SIG-M5 treated with dmso at 0.1 percent for 504 hours (cell line): ENCODE measurements around the gene NSG1.
"Not testable (repeated sequence)": the region's sequence is repeated elsewhere in the genome, so short reads cannot be mapped to it uniquely, and the experiment has no call there.

Experiments
- DNase-seq: peaks from one replicate; lab custom pipeline; 2025; ENCODE audit not compliant: unreplicated experiment; lab: John Stamatoyannopoulos, UW

NSG1 gene, protein sequence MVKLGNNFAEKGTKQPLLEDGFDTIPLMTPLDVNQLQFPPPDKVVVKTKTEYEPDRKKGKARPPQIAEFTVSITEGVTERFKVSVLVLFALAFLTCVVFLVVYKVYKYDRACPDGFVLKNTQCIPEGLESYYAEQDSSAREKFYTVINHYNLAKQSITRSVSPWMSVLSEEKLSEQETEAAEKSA

DNA sequence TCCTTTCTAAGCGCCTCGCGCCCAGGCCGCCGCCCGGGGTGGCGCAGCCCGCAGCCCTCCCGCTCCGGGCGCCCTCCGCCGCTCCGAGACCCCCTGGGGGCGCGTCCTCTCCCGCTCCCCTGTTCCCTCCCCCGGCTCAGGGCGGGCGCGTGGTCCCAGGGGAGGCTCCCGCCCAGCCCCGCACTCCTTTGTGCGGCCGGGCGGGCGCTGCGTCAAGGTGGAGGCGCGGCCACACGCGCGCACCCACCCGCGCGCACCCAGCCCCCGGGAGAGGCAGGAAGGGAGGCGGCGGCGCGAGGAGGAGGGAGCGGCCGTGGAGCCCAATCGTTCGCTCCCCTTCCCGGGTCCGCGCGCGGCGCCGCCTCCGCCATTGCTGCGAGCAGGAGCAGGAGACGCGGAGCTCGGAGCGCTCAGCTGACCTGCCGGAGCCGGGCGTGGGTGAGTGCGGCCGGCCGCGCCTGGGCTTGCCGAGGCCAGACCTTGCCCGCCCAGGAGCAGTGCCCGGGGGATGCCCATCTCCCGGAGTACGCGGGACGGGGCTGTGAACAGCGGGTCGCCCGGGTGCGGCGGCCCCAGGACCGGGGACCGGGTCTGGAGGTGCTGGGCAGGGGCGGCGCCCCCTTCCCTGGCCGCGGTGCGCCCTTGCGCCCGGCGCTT is at the start of gene NSG1:
Gene NSG1, plus strand, starts transcription at position 367 of the 657 bp plus-strand sequence. CDS start 528 bp downstream, outside the sequence.
- no peak for DNase-seq

DNA sequence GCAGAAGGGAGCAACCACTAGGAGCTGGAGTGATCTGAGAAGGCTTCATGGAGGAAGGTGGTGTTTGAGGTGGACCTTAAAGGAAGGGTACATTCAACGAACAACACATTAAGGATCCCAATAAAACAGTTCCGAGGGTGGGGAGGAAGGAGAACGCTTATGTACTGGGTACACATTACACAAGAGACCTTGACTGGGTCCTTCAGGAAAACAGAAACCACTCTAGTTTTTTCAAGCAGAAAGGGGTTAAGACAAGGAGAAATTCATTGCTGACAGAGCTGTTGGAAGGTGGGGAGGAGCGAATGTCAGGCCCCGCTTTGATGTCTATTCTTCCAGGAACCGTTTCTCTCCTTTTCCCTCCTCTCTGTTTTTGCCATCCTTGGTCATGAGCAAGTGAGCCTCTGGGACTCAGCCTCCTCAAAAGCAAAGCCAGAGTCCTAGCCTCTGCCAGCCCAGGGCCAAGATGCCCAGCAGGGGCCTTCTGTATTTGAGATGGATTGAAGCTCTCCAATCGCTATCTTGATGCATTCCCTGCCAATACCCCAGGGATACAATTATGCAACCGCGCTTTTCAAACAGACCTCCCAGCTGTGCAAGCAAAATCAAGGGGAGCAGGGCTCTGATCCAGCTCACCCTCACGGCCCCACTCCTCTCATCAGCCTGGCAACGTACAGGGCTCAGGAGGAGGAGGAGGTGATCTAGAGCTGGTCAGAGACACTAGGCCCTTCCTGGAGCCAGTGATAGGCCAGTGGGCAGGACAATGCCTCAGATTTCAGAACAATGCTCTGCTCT is 48.5 kb upstream of the NSG1 start:
- DNase-seq, result no peak

DNA sequence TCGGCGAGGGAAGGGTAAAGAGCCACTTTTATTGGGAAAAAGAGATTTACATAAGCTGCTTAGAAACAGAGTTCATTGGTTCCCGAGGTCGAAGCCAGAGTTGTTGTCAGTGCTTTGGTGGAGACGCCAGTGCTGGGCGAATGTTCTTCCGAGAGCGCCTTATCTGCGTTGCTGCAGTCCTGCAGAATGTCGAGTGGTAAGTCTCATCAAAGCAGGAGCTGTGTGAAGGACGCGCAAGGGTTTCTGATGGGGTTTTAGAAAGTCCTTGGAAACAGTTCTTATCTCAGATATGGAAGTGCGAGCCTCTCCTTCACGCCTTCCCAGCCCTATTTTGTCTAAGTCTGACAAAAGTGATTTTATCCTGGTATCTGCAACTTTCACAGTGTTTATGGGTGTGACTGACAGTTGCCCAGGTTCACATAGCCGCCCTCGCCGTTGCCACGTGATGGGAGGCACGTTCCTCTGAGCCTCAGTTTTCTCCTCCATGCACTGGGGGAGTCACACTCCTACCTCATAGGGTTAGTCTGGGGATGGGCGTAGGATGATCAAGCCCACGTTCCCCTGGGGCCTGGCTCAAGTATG is 47.3 kb upstream of the NSG1 start:
- no peak for DNase-seq

DNA sequence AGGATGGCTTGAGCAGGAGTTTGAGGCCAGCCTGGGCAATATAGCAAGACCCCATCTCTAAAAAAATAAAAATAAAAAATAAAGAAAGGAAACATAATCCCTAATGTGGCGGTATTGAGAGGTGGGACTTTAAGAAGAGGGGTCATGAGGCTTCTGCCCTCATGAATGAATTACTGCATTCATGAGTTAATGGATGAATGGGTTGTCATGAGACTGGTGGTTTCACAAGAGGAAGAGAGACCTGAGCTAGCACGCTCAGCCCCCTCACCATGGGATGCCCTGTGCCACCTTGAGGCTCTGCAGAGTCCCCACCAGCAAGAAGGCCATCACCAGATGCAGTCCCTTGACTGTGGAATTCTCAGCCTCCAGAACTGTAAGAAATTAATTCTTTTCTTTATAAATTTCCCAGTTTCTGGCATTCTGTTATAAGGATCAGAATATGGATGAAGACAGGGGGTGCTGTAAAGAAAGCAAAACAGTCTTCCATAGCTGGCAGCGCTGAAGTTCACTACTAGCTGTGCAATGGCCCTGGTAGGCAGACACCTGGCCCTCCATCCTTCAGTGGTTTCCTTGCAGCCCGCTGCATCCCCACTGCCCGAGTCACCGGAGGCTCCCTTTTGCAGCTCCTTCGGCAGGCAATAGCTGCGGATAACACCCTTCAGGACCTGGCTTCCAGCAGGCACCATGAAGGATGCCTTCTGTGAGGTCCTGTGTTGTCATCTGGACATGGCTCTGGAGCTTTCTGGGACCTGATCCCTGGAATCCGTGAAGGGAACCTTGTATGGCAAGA is 44.8 kb upstream of the NSG1 start:
- DNase-seq, result no peak

DNA sequence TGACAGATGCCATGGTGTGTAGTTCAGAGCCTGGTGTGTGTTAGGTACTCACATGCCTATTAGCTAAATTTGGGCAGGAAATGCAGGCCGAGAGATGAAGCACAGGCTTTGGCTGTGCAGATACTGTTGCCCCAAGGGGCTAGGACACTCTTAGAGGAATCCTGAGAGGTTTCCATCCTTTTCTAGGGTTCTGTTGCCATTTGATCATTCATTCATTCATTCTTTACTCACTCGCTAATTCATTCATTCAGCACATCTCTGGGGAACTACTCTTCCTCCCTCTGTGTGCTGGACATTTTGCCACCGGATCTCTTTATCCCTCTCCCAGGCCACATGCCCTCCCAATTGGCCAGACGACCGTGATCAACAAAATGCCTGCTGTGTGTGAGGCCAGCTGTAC is 43.9 kb upstream of the NSG1 start:
- DNase-seq, result no peak

DNA sequence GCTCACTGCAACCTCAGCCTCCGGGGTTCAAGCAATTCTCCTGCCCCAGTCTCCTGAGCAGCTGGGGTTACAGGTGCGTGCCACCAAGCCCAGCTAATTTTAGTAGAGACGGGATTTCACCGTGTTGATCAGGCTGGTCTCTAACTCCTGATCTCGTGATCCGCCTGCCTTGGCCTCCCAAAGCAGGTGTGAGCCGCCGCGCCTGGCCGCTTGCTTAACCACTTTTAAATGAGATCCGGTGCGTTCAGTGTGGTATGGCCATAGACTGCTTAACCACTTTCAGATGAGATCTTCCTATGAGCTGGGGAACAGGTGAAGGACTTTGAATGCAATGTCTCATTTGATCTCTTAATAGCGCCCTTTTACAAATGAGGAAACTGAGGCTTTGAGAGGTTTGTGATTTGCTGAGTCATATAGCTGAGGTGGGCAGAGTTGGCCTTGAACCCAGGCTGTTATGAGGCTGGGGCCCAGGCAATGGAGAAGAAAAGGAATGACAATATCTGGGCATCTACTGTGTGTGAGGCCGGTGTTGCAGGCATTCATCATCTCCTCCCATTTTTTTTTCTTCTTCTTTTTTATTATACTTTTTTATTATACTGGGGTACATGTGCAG is 41.9 kb upstream of the NSG1 start:
- no peak for DNase-seq

DNA sequence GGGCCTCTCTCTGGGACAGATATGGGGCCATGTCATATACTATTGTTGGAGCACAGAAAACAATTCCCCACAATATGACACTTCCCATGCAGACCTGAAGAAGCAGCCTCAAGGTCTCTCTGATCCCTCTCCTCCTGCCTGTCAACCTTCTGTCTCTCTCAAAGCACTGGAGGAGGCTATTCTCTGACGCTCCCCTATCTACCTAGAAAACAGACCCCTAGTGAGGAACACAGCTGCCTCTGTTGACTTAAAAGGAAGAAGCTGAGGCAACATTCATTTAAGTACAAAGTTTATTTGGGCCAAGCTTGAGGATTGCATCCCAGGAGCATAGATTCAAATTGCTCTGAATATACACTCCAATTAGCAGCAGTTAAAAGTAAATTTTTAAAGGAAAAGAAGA is 39.3 kb upstream of the NSG1 start:
- DNase-seq, result no peak

DNA sequence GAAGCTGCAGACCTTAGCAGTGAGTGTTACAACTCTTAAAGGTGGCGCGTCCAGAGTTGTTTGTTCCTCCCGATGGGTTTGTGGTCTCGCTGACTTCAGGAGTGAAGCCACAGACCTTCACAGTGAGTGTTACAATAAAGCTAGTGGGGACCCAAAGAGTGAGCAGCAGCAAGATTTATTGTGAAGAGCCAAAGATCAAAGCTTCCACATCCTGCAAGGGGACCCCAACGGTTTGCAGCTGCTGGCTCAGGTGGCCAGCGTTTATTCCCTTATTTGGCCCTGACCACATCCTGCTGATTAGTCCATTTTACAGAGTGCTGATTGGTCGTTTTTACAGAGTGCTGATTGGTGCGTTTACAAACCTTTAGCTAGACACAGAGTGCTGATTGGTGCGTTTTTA is 38.3 kb upstream of the NSG1 start:
- DNase-seq, result not testable (repeated sequence)

DNA sequence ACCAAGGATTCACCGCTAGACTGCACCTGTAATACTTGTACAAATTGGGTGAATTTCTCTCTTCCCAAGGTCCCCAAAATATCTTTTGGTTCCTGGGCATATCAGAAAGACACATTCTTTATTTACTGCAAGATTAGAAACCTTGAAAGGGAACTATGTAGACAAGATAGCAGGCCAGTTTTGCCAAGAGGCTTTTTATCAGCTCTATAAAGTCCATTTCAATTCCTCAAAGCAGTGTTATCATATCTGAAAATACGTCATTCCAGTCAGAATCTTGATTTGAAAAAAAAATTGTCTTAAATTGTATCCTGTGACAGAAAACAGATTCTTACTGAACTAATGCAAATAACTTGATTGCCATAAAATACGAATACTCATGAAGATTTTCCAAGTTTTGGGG is 37.0 kb upstream of the NSG1 start:
- DNase-seq, result no peak

DNA sequence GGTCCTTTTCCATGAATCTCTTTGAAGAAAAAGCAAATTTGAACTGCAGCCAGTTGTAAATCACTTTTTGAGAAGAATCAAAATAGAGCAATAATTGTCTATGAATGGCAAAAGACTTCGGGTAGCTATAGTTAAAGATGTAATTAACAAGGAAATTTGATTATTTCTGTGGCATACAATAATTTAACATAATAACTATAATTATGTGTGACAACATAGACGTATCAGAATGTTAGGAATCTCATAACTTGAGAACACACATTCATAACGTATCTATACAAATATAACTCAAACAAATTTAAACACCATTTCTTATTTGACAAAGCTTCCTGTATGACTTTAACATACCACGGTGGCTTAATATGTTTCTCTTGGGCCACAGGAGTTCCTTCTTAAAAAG is 36.0 kb upstream of the NSG1 start:
- no peak for DNase-seq

DNA sequence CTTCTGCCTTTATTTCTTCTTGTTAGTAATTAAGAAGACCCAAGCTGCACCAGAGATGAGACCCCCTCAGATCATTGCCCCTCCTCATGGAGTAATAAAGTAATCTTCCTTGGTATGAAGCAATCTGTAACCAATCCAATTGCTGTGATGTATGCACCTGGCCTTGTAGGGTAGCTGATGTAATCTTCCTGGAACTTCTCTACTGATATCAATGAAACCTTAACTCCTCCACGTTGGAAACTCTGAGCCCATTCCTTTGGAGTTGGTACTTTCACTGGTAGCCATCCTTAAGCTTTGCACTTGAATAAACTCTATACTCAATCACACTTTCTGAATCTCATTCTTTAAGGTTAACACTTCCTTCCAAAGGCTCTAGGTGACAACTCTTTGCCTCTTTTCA is 31.6 kb upstream of the NSG1 start:
- no peak for DNase-seq

DNA sequence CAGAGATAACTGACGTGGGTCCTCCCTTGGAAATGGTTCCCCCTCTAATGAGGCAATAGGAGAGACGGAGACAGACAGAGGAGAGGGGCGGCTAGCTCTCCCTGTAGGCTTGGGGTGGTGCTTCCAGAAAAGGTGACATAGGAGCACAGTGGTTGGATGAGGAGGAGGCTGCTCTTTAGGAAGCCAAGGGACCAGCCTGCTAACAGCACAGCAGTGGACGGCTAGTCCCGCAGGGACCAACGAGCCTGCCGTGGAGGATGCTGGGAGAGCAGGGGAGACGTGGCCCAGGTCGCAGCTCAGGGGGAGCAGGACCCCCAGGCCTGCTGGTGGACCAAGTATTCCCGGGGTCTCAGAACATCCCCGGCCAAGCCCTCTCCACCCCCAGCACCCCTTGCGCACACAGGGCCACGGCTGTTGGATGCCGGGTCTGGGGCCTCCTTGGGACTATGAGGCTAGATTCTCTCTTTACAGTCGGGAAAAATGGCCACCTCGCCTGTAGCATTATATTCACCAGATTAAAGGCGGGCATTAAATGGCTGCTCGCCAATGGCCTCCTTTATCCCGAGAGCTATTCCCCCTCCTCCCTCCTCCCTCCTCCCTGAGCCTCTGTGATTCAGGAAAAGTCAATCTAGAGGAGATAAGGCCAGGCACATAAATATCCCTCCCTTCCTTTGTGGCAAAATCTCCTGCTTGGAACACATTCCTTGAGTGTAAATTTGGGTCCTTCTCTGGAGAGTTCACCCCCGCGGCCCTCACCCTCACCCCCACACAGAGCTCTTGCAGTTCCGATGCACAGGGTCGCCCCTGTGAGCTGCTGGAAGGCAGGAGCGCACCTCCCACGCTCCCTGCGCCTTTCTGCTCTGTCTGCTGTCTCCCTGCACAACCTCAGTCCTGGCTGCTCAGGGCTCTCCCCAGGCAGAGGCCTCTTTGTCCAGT is 30.5 kb upstream of the NSG1 start:
- no peak for DNase-seq

DNA sequence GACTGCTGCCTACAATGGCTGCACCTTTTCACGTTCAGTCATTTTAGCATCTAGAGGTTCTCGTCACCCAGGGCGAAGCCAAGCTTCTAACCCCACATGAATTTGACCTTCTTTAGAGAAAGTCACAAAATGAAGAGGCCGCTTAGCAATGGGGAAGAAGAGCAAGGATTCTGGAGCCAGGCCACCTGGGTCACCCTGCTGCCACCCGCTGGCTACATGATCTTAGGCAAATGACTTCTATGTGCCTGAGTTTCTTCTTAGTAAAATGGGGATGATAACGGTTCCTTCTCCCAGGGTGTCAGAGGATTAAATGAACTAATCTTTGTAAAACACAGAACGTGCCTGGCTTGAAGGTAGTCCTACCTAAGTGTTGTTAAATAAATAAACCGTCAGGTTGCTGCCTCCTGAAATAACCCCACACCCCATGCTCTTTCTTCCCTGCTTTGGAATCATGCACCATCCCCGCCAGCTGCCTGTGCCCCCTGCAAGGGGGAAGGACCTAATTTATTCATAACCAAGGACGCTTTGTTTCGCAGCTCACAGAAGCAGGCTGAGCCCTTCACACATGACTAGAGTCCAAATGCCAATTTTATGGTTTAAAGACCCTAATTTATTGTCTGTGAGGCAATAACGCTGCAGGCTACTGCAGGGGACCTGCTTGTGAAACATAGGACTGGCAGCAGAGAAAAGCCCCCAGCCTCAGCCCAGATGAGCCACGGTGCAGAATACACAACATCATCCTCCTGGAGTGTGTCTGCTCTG is 28.6 kb upstream of the NSG1 start:
- DNase-seq, result no peak

DNA sequence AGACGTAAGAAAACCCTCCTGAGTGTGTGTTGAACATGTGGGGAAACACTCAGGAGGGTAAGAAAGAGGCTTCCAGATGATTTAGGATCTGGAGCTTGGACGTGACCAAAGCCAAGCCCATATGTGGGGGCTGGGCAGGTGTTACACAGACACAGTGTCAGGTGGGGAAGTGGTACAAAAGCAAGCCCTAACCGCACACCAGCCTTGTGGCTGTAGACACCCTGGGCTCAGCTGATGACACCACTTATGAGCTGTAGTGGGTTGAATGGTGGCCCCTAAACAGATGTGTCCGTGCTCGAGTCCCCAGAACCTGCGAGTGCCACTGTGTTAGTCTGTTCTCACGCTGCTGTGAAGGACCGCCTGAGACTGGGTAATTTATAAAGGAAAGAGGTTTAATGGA is 25.0 kb upstream of the NSG1 start:
- DNase-seq, result no peak

DNA sequence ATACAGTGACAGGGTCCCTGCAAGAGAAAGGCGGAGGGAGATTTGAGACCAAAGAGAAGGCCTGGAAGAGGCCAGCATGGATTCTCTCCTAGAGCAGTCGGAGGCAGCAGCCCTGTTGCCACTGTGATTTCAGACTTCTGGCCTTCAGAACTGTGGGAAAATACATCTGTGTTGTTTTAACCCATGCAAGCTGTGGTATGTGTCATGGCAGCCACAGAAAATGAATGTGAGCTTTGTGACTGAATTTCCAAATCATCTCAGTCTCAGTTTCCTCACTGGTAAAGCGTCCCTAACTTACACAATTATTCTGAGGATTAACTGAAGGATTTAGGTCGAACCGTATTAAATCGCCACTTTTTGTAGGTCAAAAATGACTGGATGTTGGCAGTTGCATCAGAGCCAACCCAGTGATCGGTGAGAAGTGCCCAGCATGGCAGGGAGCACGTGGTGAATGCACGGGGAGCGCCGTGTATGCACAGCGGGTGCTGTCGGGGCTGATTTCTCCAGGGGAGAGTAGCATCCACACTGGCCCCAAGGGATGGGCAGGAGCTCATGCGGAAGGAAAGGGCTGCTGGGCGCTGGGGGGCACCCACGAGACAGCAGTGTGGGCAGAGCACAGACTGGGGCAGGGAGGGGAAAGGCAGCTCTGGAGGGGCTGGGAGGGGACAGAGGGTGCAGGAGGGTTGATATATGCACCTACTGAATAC is 23.8 kb upstream of the NSG1 start:
- no peak for DNase-seq

DNA sequence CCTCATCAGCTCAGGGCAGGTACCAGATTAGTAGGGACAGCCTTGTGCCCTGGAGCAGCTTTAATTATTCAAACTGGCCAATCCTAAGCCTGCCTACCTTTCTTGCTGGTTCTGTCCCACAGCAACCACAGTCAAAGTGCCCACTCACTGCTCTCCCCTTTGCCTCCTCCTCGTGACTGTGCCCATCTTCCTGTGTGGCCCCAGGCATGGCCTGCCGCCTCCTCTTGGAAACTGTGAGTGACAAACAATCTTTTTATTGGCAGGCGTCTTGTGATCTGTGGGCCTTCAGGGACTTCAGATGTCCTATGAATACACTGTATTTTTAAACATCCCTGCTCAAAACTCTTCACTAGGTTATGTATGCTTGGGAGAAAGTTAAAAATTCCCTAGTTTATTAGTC is 22.8 kb upstream of the NSG1 start:
- DNase-seq, result no peak

DNA sequence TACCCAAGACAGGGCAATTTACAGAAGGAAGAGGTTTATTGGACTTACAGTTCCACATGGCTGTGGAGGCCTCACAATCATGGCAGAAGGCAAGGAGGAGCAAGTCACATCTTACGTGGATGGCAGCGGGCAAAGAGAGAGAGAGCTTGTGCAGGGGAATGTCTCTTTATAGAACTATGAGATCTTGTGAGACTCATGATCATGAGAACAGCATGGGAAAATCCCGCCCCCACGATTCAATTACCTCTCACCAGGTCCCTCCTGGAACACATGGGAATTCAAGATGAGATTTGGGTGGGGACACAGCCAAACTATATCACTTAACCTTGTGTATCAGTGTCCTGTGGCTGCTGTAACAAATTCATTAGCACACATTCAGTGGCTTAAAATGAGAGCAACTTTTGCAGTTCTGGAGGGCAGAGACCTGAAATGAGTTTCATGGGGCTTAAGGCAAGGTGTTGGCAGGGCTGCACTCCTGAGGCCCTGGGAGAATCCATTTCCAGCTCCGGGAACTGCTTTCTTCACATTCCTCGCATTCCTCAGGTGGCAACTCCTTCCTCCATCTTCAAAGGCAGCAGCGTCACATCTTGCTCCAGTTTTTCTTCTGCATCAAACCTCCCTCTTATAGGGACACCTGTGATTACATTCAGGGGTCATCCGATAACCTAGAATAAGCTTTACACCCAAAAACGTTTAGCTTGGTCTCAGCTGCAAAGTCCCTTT is 22.3 kb upstream of the NSG1 start:
- DNase-seq, result no peak
